GM12878 (cell line): Measurements from ENCODE around the gene MEGF9. TPM values are rescaled to one million over a fixed set of nuclear protein-coding genes. Genes with fewer than 3 reads are reported as not detected.

Source experiments
- ATAC-seq: fragments of 200-7000 bp; cut with Tn5 transposase; 3 replicates; pipeline ENCODE4 v1.9.1; 2020; ENCODE audit warnings: mild to moderate bottlenecking, moderate library complexity
- BruUV-seq: library from RNA; stranded (reverse); fragments of 400-500 nt; replicated peaks from 2 replicates; lab custom pipeline; 2021; lab: Mats Ljungman, UMichigan
- CTCF ChIA-PET: fragments of 300-600 bp; sonication (Branson Sonifier 250); formaldehyde crosslinking; extraction: SDS; loops from one replicate; lab custom pipeline; 2021; ENCODE audit warnings: inconsistent platforms; lab: Yijun Ruan, JAX
- POLR2A ChIA-PET: fragments of 350-600 bp; formaldehyde crosslinking; extraction: SDS; loops from one replicate; lab custom pipeline; 2021; ENCODE audit warnings: inconsistent platforms; lab: Charles Lee
- RAD21 ChIA-PET: fragments of 300-600 bp; sonication (Branson Sonifier 250); formaldehyde crosslinking; loops from one replicate; lab custom pipeline; 2023; ENCODE audit warnings: antibody characterized with exemption; ENCODE audit not compliant: unreplicated experiment; lab: Charles Lee
- SMC1A ChIA-PET: fragments of 300-600 bp; sonication (Branson Sonifier 250); formaldehyde crosslinking; loops from one replicate; lab custom pipeline; 2023; ENCODE audit not compliant: unreplicated experiment, uncharacterized antibody; lab: Charles Lee
- DNase-seq: peaks from one replicate; pipeline ENCODE4 v3.0.0-alpha.2; 2011; ENCODE audit warnings: low read depth, low spot score
- FAIRE-seq: peaks from 3 replicates; lab custom pipeline; 2011; peaks lifted over from hg19 to GRCh38; lab: Jason Lieb, UNC
- H2AFZ ChIP-seq: 2 replicates; pipeline ENCODE4 v1.6.0; 2011; ENCODE audit warnings: low read depth, low read length, control low read depth; ENCODE audit not compliant: control insufficient read depth
- H3K27ac ChIP-seq: 2 replicates; pipeline ENCODE4 v1.5.1; 2011; ENCODE audit warnings: control low read depth; ENCODE audit not compliant: control insufficient read depth, insufficient read depth
- H3K27me3 ChIP-seq, 2 experiments: replicated peaks in 1 of 2; 2 replicates each; pipeline versions ENCODE4 v1.6.0 to v1.6.1; 2011; ENCODE audit warnings: low read length in 1 of 2; ENCODE audit not compliant: control insufficient read depth in 2 of 2, insufficient read depth in 2 of 2
- H3K36me3 ChIP-seq, 2 experiments: 2 replicates each; pipeline ENCODE4 v1.5.1; 2011; ENCODE audit warnings: low read length in 1 of 2; ENCODE audit not compliant: control insufficient read depth in 2 of 2, insufficient read depth in 2 of 2
- H3K4me1 ChIP-seq: 2 replicates; pipeline ENCODE4 v1.6.1; 2011; ENCODE audit warnings: mild to moderate bottlenecking, low read length, moderate library complexity, mixed read lengths; ENCODE audit not compliant: control insufficient read depth, insufficient read depth
- H3K4me2 ChIP-seq: 2 replicates; pipeline ENCODE4 v1.6.0; 2011; ENCODE audit warnings: control low read depth; ENCODE audit not compliant: control insufficient read depth, insufficient read depth
- H3K4me3 ChIP-seq: fragments of 200-600 bp; sonication (generic); 2 replicates; pipeline ENCODE4 v1.5.1; 2016
- H3K79me2 ChIP-seq: 2 replicates; pipeline ENCODE4 v1.6.0; 2011; ENCODE audit warnings: low read length; ENCODE audit not compliant: control insufficient read depth, insufficient read depth
- H3K9ac ChIP-seq: 2 replicates; pipeline ENCODE4 v1.8.0; 2011; ENCODE audit warnings: low read length, control low read depth, mixed read lengths; ENCODE audit not compliant: control insufficient read depth, insufficient read depth
- H3K9me3 ChIP-seq: replicated peaks from 3 replicates; pipeline ENCODE4 v1.5.1; 2011; ENCODE audit warnings: mild to moderate bottlenecking, low read length; ENCODE audit not compliant: control insufficient read depth, insufficient read depth
- H4K20me1 ChIP-seq: 2 replicates; pipeline ENCODE4 v1.6.0; 2011; ENCODE audit not compliant: control insufficient read depth, insufficient read depth
- EED ChIP-seq: sonication (generic); IDR thresholded peaks from 2 replicates; pipeline ENCODE4 v1.6.1; 2016; ENCODE audit warnings: antibody characterized with exemption, low read depth
- KLF5 ChIP-seq: fragments of 450-650 bp; IDR thresholded peaks from 2 replicates; pipeline ENCODE4 v1.6.1; 2014; ENCODE audit warnings: mild to moderate bottlenecking; ENCODE audit not compliant: partially characterized antibody
- MEF2B ChIP-seq: fragments of 450-650 bp; IDR thresholded peaks from 2 replicates; pipeline ENCODE4 v1.6.1; 2018; ENCODE audit warnings: mild to moderate bottlenecking, moderate library complexity; ENCODE audit not compliant: partially characterized antibody, poor library complexity, severe bottlenecking
- RAD21 ChIP-seq: IDR thresholded peaks from 2 replicates; pipeline ENCODE4 v1.6.1; 2011; ENCODE audit warnings: mild to moderate bottlenecking, low read depth, low read length, moderate library complexity; ENCODE audit not compliant: insufficient read depth
- RELA ChIP-seq: fragments of 450-650 bp; IDR thresholded peaks from 2 replicates; pipeline ENCODE4 v1.8.0; 2014; ENCODE audit warnings: borderline replicate concordance; ENCODE audit not compliant: partially characterized antibody
- SIX5 ChIP-seq: IDR thresholded peaks from 2 replicates; pipeline ENCODE4 v1.6.1; 2011; ENCODE audit warnings: mild to moderate bottlenecking, low read depth, low read length, moderate library complexity; ENCODE audit not compliant: severe bottlenecking
- SMAD5 ChIP-seq: IDR thresholded peaks from 2 replicates; pipeline ENCODE4 v1.6.1; 2016; ENCODE audit warnings: antibody characterized with exemption, low read depth
- TBL1XR1 ChIP-seq: IDR thresholded peaks from 2 replicates; pipeline ENCODE4 v1.6.1; 2012; ENCODE audit warnings: low read depth, low read length, improper control_type of control experiment
- ZSCAN29 ChIP-seq: fragments of 450-650 bp; IDR thresholded peaks from 2 replicates; pipeline ENCODE4 v1.6.1; 2017; ENCODE audit warnings: mild to moderate bottlenecking, moderate library complexity
- ZZZ3 ChIP-seq: IDR thresholded peaks from 2 replicates; pipeline ENCODE4 v1.6.1; 2011; ENCODE audit warnings: low read depth; ENCODE audit not compliant: control insufficient read depth, insufficient read length
- WGBS: methylation state at CpG from one replicate; pipeline ENCODE4 v1.1.6; 2016; ENCODE audit warnings: low lambda C conversion rate; ENCODE audit not compliant: insufficient replicate concordance, insufficient coverage; ENCODE audit errors: missing lambda C conversion rate; 5-methylcytosine and 5-hydroxymethylcytosine counted together
- in situ Hi-C: fragments of 300-500 bp; cut with MboI; formaldehyde crosslinking; loops from 9 replicates; pipeline ENCODE4 v1.14.3; 2018; ENCODE audit warnings: mixed read lengths
- intact Hi-C: fragments of 100-400 bp; cut with micrococcal nuclease; formaldehyde crosslinking; loops from one replicate; pipeline ENCODE4 v1.14.2; 2022; ENCODE audit not compliant: unreplicated experiment
- polyA plus RNA-seq, 11 experiments: library from polyadenylated mRNA; depleted of rRNA in 4 of 11; unstranded in 6 of 11; stranded (reverse) in 5 of 11; fragments of >200 nt; fragmentation: Nextera tagmentation in 4 of 11; fragmentation: Illumina TruSeq in 1 of 11; extraction: Ambion mirVana in 4 of 11; extraction: Trizol in 1 of 11; gene quantifications; 1 replicate in 1 of 11; 2 replicates in 10 of 11; pipeline versions ENCODE4 v1.2.1 to v1.2.3, GENCODE V29; 2011 to 2016; ENCODE audit warnings: inconsistent platforms in 2 of 11, missing spikeins in 2 of 11, low read depth in 1 of 11
- total RNA-seq, 4 experiments: library from RNA; depleted of rRNA in 3 of 4; stranded (reverse); fragments of >200 nt in 3 of 4; fragmentation: Illumina TruSeq in 1 of 4; extraction: Trizol in 1 of 4; gene quantifications; 2 replicates each; pipeline versions ENCODE4 v1.2.1 to v1.2.3, GENCODE V29; 2013 to 2021
- TF ChIP-seq, protein P1 (sequence below): fragments of 150-350 bp; IDR thresholded peaks from 2 replicates; pipeline ENCODE4 v1.6.1; 2016; ENCODE audit warnings: low read depth, low read length
- TF ChIP-seq, protein P2 (sequence below): IDR thresholded peaks from 2 replicates; pipeline ENCODE4 v1.6.1; 2011; ENCODE audit warnings: borderline replicate concordance, low read depth, mild to moderate bottlenecking, moderate library complexity, low read length; ENCODE audit not compliant: insufficient read depth, poor library complexity, severe bottlenecking
- TF ChIP-seq, protein P3 (sequence below): fragments of 450-650 bp; formaldehyde crosslinking; IDR thresholded peaks from 2 replicates; pipeline ENCODE4 v1.4.0; 2022; ENCODE audit warnings: mild to moderate bottlenecking, moderate library complexity
- TF ChIP-seq, protein P4 (sequence below): fragments of 450-650 bp; IDR thresholded peaks from 2 replicates; pipeline ENCODE4 v1.6.1; 2018; ENCODE audit warnings: borderline replicate concordance, mild to moderate bottlenecking; ENCODE audit not compliant: partially characterized antibody

MEGF9 gene
- total and polyA plus RNA-seq, 10 of the 15 experiments (the other 5 are each of a cell fraction or from before 2014, with no cell fraction given), result 0.71 to 5.1 (median 2.6) TPM

DNA sequence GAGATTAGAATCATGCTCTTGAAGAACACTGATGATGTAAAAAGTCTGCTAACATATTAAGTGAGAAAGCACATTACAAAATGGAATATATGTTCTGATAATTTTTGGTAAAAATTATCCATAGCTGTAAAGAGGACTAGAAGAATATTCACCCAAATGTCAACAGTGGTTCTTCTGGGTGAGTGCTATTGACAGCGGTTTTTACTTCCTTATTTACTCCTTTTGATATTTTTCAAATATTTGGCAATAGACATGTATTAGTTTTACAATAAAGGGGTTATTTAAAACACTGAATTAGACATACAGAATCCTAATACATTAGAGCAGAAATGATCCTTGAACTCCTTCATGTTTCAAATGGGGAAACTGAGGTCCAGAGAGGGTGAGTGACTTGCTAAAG is 26.9 kb upstream of the MEGF9 start:
- BruUV-seq, result no TSS peak
- intact Hi-C loops, result loop anchor here (5.0 to 10.0 kb wide), 2 partner anchors 321 to 654 kb away; no protein-coding TSS in a partner anchor
- Histone ChIP-seq H3K4me3 (no peak overlapping the region), H3K9me3 (no peaks in the 10 kb centered on the region), H3K4me2 (no peak overlapping the region), H3K4me1 (no peaks in the 10 kb centered on the region), H3K27me3 (no peaks in the 10 kb centered on the region), H3K27ac (no peak overlapping the region), H3K9ac (no peak overlapping the region), H3K79me2 (no peaks in the 10 kb centered on the region), H2AFZ (no peak overlapping the region), H3K36me3 (no peaks in the 10 kb centered on the region), H4K20me1 (no peaks in the 10 kb centered on the region)
- CTCF ChIA-PET, result interaction anchor here (1.2 to 2.0 kb wide), 2 partner anchors 14 to 319 kb away, joined by 5 to 7 read pairs; no protein-coding TSS in a partner anchor
- WGBS, result 89% methylated on average over 1 of the region's 1 CpG
- in situ Hi-C loops, result no loop called here
- no peak for DNase-seq
- RAD21 ChIA-PET, result no interaction called here
- SMC1A ChIA-PET, result no interaction called here
- POLR2A ChIA-PET, result no interaction called here
- FAIRE-seq, result no peak
- no peak for ATAC-seq
- TF ChIP-seq TBL1XR1 (no peak), MEF2B (no peak), EED (no peak), SMAD5 (no peak), RELA (no peak), ZZZ3 (no peak), KLF5 (no peak), RAD21 (no peak), ZSCAN29 (no peak), SIX5 (no peak)
- TF ChIP-seq, protein P1, sequence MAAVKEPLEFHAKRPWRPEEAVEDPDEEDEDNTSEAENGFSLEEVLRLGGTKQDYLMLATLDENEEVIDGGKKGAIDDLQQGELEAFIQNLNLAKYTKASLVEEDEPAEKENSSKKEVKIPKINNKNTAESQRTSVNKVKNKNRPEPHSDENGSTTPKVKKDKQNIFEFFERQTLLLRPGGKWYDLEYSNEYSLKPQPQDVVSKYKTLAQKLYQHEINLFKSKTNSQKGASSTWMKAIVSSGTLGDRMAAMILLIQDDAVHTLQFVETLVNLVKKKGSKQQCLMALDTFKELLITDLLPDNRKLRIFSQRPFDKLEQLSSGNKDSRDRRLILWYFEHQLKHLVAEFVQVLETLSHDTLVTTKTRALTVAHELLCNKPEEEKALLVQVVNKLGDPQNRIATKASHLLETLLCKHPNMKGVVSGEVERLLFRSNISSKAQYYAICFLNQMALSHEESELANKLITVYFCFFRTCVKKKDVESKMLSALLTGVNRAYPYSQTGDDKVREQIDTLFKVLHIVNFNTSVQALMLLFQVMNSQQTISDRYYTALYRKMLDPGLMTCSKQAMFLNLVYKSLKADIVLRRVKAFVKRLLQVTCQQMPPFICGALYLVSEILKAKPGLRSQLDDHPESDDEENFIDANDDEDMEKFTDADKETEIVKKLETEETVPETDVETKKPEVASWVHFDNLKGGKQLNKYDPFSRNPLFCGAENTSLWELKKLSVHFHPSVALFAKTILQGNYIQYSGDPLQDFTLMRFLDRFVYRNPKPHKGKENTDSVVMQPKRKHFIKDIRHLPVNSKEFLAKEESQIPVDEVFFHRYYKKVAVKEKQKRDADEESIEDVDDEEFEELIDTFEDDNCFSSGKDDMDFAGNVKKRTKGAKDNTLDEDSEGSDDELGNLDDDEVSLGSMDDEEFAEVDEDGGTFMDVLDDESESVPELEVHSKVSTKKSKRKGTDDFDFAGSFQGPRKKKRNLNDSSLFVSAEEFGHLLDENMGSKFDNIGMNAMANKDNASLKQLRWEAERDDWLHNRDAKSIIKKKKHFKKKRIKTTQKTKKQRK, result no peak
- TF ChIP-seq, protein P2, sequence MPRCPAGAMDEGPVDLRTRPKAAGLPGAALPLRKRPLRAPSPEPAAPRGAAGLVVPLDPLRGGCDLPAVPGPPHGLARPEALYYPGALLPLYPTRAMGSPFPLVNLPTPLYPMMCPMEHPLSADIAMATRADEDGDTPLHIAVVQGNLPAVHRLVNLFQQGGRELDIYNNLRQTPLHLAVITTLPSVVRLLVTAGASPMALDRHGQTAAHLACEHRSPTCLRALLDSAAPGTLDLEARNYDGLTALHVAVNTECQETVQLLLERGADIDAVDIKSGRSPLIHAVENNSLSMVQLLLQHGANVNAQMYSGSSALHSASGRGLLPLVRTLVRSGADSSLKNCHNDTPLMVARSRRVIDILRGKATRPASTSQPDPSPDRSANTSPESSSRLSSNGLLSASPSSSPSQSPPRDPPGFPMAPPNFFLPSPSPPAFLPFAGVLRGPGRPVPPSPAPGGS, result no peak
- TF ChIP-seq, protein P3, sequence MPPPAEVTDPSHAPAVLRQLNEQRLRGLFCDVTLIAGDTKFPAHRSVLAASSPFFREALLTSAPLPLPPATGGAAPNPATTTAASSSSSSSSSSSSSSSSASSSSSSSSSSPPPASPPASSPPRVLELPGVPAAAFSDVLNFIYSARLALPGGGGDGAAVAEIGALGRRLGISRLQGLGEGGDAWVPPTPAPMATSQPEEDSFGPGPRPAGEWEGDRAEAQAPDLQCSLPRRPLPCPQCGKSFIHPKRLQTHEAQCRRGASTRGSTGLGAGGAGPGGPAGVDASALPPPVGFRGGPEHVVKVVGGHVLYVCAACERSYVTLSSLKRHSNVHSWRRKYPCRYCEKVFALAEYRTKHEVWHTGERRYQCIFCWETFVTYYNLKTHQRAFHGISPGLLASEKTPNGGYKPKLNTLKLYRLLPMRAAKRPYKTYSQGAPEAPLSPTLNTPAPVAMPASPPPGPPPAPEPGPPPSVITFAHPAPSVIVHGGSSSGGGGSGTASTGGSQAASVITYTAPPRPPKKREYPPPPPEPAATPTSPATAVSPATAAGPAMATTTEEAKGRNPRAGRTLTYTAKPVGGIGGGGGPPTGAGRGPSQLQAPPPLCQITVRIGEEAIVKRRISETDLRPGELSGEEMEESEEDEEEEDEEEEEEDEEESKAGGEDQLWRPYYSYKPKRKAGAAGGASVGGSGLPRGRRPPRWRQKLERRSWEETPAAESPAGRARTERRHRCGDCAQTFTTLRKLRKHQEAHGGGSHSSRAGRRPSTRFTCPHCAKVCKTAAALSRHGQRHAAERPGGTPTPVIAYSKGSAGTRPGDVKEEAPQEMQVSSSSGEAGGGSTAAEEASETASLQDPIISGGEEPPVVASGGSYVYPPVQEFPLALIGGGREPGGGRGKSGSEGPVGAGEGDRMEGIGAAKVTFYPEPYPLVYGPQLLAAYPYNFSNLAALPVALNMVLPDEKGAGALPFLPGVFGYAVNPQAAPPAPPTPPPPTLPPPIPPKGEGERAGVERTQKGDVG (CRISPR knock-in tag), result no peak
- TF ChIP-seq, protein P4, sequence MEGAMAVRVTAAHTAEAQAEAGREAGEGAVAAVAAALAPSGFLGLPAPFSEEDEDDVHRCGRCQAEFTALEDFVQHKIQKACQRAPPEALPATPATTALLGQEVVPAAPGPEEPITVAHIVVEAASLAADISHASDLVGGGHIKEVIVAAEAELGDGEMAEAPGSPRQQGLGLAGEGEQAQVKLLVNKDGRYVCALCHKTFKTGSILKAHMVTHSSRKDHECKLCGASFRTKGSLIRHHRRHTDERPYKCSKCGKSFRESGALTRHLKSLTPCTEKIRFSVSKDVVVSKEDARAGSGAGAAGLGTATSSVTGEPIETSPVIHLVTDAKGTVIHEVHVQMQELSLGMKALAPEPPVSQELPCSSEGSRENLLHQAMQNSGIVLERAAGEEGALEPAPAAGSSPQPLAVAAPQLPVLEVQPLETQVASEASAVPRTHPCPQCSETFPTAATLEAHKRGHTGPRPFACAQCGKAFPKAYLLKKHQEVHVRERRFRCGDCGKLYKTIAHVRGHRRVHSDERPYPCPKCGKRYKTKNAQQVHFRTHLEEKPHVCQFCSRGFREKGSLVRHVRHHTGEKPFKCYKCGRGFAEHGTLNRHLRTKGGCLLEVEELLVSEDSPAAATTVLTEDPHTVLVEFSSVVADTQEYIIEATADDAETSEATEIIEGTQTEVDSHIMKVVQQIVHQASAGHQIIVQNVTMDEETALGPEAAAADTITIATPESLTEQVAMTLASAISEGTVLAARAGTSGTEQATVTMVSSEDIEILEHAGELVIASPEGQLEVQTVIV, result no peak
